OCI-LY3 (cell line): ENCODE measurements around the gene METTL21C.

Source experiments
- EZH2phosphoT487 ChIP-seq: fragments of 200-600 bp; shearing (Covaris generic); IDR thresholded peaks from 2 replicates; pipeline ENCODE4 v1.6.1; 2018; ENCODE audit warnings: antibody characterized with exemption, mixed run types, low read depth
- TF ChIP-seq, protein P1 (sequence below): fragments of 200-600, 300-600 bp; sonication (generic); IDR thresholded peaks from 2 replicates; pipeline ENCODE4 v1.5.1; 2014; ENCODE audit warnings: antibody characterized with exemption, low read length, low read depth

DNA sequence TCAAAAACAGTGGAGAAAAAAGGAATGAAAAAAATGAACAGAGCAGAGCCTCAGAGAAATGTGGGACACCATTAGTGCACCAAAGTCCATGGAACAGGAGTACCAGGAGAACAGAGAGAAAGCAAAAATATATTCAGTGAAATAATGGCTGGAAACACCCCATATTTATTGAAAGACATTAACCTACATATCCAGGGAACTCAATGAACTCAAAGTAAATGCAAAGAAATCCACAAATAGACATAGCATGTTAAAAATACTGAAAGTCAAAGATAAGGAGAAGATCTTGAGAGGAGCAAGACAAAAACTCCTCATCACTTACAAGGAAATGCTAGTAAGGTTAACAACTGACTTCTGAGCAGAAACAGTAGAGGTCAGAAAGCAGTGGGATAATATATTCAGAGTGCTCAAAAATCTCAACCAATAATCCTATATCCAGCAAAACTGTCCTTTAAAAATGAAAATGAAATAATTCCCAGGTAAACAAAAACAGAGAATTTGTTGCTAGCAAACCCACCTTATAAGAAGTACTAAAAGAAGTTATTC lies 35.6 kb downstream of the METTL21C start:
- TF ChIP-seq, protein P1, sequence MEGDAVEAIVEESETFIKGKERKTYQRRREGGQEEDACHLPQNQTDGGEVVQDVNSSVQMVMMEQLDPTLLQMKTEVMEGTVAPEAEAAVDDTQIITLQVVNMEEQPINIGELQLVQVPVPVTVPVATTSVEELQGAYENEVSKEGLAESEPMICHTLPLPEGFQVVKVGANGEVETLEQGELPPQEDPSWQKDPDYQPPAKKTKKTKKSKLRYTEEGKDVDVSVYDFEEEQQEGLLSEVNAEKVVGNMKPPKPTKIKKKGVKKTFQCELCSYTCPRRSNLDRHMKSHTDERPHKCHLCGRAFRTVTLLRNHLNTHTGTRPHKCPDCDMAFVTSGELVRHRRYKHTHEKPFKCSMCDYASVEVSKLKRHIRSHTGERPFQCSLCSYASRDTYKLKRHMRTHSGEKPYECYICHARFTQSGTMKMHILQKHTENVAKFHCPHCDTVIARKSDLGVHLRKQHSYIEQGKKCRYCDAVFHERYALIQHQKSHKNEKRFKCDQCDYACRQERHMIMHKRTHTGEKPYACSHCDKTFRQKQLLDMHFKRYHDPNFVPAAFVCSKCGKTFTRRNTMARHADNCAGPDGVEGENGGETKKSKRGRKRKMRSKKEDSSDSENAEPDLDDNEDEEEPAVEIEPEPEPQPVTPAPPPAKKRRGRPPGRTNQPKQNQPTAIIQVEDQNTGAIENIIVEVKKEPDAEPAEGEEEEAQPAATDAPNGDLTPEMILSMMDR = no peak
- TF ChIP-seq EZH2phosphoT487 = no peak
